GM21619 (cell line): ENCODE data around the gene DMD.
"Not testable (repeated sequence)": the region's sequence is repeated elsewhere in the genome, so short reads cannot be mapped to it uniquely, and the experiment has no call there.

Experiments
- ATAC-seq: cut with Tn5 transposase; IDR thresholded peaks from one replicate; pipeline ENCODE4 v1.9.1; 2021; ENCODE audit not compliant: unreplicated experiment

Gene DMD

GRCh38 chrX:32868524-32868895 is 342.8 kb downstream of the DMD start:
- no peak for ATAC-seq

DNA sequence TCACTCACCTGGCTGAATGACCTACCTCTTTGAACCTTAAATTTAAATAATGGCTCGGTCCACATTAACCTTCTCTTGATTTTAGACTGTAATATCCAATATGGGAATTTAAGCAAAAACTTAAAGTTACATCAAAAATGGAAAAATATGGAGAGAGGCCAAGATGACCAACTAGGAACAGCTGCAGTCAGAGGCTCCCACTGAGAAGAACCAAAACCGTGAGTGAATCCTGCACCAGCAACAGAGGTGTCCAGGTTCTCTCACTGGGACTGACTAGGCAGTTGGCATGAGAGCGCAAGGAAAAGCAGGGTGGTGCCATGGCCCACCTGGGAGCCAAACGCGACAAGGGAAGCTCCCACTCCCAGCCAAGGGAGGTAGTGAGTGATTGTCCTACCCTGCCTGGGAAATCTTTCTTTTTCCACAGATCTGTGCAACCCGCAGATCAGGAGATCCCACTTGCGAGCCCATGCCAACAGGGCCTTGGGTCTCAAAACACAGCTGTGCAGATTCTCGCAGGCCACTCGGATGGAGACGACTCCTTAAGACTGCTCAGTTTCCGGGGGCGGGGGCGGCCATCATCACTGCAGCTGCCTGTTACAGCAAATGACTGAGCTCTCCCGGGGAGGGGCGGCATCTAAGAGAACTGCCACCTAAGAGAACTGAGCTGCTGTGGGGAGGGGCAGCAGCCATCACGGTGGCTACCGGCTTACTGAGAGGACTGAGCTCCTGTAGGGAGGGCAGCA is 343.4 kb downstream of the DMD start:
- no peak for ATAC-seq

- no peak for ATAC-seq
Measured at GRCh38 chrX:32852203-32852602, 359.1 kb downstream of the DMD start.

DNA sequence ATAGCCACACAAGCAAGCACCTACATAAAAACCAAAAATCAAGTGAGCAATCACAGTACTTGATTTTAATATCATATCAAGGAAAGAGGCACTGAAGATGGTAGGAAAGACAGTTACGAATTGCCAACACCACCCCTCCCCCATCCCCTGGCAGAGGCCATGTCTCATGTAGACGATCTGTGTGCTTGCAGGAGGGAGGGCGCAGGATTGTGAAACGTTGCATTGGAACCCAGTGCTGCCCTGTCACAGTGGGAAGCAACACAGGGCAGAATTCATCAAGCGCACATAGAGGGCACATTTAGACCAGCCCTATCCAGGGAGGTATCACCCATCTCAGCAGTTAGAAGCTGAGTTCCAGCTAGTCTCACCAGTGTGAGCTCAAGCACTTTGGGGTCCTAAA is 359.8 kb downstream of the DMD start:
- ATAC-seq: no peak

GRCh38 chrX:32847921-32848320 is 363.4 kb downstream of the DMD start:
- ATAC-seq: no peak

- no peak for ATAC-seq
Measured at GRCh38 chrX:32842053-32842452, 369.3 kb downstream of the DMD start.

GRCh38 chrX:32839781-32840180 is 371.6 kb downstream of the DMD start:
- ATAC-seq: no peak

GRCh38 chrX:32825009-32825408 is 386.3 kb downstream of the DMD start:
- no peak for ATAC-seq

- no peak for ATAC-seq
Measured at GRCh38 chrX:32804034-32804433, 407.3 kb downstream of the DMD start.

- no peak for ATAC-seq
Measured at GRCh38 chrX:32798990-32799389, 412.4 kb downstream of the DMD start.

GRCh38 chrX:32788936-32789335 is 422.4 kb downstream of the DMD start:
- no peak for ATAC-seq

DNA sequence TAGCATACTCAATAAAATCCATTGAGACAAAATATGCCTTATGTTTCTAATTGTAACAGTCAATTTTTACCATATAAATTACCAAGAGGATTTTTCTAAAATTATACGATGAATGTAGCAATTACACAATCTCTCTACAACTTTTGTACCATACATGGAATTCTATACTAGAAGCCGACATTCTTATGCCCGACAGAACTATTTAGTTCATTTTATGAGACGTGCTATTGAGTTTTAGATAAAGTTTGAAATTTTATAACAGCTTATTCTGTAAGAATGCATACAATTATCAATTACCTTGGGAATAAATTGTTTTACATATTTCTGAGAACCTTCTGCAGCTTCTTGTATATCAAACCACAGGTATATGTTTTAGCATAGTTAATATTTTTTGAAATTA is 431.2 kb downstream of the DMD start:
- ATAC-seq: no peak

GRCh38 chrX:32778965-32779364 is 432.4 kb downstream of the DMD start:
- no peak for ATAC-seq

DNA sequence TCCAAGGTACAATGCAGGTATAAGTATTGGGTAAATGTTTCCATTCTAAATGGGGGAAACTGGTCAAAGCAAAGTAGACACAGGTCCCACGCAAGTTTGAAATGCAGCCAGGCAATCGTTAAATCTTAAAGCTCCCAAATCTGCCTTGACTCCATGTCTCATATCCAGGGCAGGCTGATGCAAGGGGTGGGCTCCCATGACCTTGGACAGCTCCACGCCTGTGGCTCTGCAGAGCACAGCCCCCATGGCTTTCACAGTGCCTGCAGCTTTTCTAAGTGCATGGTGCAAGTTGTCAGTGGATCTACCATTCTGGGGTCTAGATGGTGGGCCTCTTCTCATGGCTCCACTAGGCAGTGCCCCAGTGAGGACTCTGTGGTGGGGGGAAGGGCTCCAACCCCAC is 436.4 kb downstream of the DMD start:
- no peak for ATAC-seq

GRCh38 chrX:32749070-32749469 is 462.3 kb downstream of the DMD start:
- no peak for ATAC-seq

GRCh38 chrX:32745323-32745722 is 466.0 kb downstream of the DMD start:
- ATAC-seq: no peak

DNA sequence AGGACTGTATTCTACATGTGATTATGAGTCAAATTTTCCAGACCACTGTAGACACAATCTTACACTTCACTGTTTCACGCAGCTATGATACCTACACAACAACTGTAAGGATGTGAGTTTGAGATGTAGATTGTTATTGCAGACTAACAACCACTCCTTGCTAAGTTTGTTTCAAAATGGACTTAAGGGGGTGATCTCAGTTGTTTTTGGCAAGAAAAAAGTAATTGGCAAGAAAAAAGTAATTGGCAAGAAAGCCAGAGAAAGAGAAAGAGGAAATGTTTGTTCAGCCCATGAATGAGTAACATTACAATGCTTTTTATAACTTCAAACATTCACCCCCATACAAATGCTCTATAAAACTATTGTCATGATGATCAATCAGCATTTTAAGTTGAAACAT is 466.4 kb downstream of the DMD start:
- ATAC-seq: no peak

GRCh38 chrX:32741910-32742309 is 469.4 kb downstream of the DMD start:
- ATAC-seq: no peak

DNA sequence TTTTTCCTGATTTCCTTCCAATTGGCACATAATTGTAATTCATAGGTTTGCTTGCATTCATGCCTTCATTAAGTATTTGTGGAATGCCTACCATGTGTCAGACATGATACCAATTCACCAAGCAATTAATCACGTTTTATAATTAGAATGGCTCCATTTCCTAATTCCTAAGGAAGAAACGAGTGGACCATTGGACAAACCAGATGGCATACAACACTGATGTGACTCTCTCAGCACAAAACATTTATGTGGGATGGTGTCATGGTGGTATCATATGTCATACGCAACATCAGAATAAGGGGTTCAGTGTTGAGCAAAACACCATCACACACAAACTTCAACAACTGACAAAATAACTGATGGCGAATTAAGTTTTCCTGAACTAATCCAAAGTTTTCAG is 502.8 kb downstream of the DMD start:
- no peak for ATAC-seq

DNA sequence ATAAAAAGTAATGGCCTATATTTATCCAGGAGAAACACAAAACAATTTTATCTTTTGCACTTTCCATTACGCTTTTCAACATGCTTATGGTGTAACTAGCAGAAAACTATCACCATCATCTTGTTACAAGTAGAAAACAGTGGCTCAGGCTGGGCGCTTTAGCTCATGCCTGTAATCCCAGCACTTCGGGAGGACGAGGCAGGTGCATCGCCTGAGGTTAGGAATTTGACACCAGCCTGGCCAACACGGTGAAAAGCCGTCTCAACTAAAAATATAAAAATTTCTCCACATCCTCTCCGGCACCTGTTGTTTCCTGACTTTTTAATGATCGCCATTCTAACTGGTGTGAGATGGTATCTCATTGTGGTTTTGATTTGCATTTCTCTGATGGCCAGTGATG is 506.0 kb downstream of the DMD start:
- ATAC-seq: not testable (repeated sequence)

DNA sequence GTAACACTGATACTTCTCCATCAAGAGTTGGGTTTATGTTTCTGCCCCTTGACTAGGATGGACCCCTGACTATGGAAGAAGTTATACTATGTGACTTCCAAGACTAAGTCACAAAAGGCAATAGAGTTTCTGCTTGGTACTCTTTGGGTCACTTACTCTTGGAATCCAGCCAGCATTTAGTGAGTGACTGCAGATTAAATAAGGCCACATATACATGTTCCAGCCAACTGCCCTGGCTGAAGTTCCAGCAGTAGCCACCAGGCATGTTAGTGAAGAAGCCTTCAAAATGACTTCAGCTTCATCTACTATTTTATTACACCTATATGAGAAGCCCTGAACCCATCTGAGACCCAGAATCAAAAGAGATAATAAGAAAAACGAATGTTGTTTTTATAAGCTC is 524.0 kb downstream of the DMD start:
- no peak for ATAC-seq

DNA sequence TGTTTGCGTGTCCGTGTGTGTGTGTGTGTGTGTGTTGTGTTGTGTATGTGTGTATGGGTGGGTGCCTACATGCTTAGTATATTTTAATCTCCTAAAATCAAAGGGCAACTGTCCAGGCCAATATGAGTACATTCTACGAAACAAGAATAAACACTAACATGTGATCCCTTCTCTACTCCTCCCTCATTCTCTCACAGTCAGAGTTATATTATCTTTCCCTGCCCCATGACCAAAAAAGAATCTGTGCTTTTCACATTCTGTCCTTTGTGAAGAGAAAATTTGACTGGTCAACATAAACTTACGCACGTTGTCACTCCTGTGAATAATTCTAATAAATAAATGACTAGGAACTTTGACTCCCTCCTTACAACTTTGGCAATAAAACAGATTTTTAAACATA is 532.9 kb downstream of the DMD start:
- no peak for ATAC-seq

DNA sequence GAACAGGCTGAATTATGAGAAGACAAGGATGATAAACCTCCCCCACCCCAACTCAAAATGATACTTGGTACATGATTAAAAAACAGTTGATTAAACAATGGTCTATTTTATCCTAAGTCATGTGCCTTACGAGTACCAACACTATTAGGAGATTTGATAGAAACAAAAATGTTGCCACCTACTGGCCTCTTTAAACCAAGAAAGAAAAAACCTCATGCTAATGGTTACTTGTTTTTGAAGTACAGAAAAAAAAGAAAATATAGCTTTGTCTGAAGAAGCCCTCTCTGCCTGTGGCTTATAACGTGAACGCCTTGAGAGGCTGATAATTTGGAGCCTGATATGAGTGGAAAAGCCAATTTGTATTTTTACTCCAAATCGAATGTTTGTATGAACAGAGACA is 538.2 kb downstream of the DMD start:
- no peak for ATAC-seq
